Measurements from ENCODE around the gene SENP1.
A peak's percentile ranks its signal among the peaks of the same experiment; 100 is the strongest.

The SENP1 gene

DNA sequence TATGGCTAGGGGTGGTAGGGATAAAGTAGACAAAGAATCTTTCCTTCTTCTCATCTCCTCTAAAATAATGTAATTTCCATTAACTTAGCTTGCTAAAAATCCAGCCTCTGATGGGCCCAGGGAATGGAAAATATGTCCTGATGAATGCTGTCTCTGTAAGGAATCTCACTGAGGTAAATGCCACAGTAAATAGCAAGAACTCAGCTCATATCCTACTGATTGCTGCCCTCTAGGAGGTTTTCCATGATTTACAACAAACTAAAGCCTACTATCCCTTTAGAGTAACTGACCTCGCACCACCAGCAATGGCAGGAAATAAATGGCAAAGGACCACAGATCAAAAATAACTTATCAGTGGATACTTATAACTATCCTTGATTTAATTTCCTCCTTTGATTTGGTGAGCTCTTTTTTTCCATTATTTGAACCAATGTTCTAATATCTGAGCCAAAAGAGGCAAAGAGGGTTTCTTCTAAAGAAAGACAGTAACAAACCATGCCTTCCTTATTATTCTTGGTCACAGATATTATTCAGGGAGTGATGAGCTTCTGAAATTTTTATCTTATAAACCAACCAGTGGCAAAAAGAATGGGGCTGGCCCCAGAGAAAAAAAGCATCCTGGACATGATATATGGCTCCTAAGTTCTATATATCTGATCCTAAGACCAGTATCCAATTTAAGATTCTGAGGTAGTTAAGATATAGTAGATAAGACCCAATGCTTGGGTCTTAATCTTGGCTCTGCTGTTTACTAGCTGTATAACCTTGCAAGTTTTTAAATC, 43.8 kb downstream of the SENP1 start:
- 100% methylated on average over 1 of the region's 1 CpG for WGBS (ENCODE audit: insufficient coverage)
- Histone ChIP-seq H3K9me3 (ENCODE audit: control extremely low read depth in 1 of 5, control insufficient read depth in 4 of 5, insufficient read depth in 2 of 5, low read depth in 1 of 5, low read length in 4 of 5) (peaks cover 2 to 14% (median 7%) of the 10 kb centered on the region in 5 experiments), H3K4me3 (ENCODE audit: control insufficient read depth in 1 of 7, extremely low read depth in 1 of 7, insufficient read depth in 4 of 7, low read depth in 2 of 7, low read length in 6 of 7) (no peak overlapping the region), H3K27ac (ENCODE audit: insufficient read depth in 1 of 2, low read depth in 1 of 2, low read length in 2 of 2, poor library complexity in 1 of 2, severe bottlenecking in 2 of 2) (no peak overlapping the region), H3K36me3 (ENCODE audit: control insufficient read depth in 4 of 4, insufficient read depth in 4 of 4, low read length in 3 of 4) (peaks cover 29 to 81% (median 47%) of the 10 kb centered on the region in 4 experiments), H3K4me1 (ENCODE audit: control extremely low read depth in 1 of 4, control insufficient read depth in 4 of 4, insufficient read depth in 4 of 4, low read length in 3 of 4) (peaks cover 0 to under 1% (median 0%) of the 10 kb centered on the region in 4 experiments), H3K27me3 (replicated peaks in 2 of 5; ENCODE audit: control insufficient read depth in 4 of 5, insufficient read depth in 5 of 5, low read length in 4 of 5) (no peaks in the 10 kb centered on the region)
- ChIA-PET POLR2A (interaction anchor here (0.7 kb wide), 1 partner anchor 497 kb away, joined by 4 read pairs; no protein-coding TSS in a partner anchor), CTCF (interaction anchor here (0.6 to 1.8 kb wide), 5 partner anchors 9 to 556 kb away, joined by 3 to 7 read pairs (median 3); no protein-coding TSS in a partner anchor)
- DNase-seq = no peak

- DNase-seq = no peak
- Histone ChIP-seq H3K4me1 (ENCODE audit: control extremely low read depth in 1 of 4, control insufficient read depth in 4 of 4, insufficient read depth in 4 of 4, low read length in 3 of 4) (no peaks in the 10 kb centered on the region), H3K36me3 (ENCODE audit: control insufficient read depth in 4 of 4, insufficient read depth in 4 of 4, low read length in 3 of 4) (peaks cover 29 to 71% (median 44%) of the 10 kb centered on the region in 4 experiments), H3K27ac (ENCODE audit: insufficient read depth in 1 of 2, low read depth in 1 of 2, low read length in 2 of 2, poor library complexity in 1 of 2, severe bottlenecking in 2 of 2) (no peak overlapping the region), H3K9me3 (ENCODE audit: control extremely low read depth in 1 of 5, control insufficient read depth in 4 of 5, insufficient read depth in 2 of 5, low read depth in 1 of 5, low read length in 4 of 5) (peaks cover 2 to 14% (median 7%) of the 10 kb centered on the region in 5 experiments), H3K4me3 (ENCODE audit: control insufficient read depth in 1 of 7, extremely low read depth in 1 of 7, insufficient read depth in 4 of 7, low read depth in 2 of 7, low read length in 6 of 7) (no peak overlapping the region), H3K27me3 (replicated peaks in 2 of 5; ENCODE audit: control insufficient read depth in 4 of 5, insufficient read depth in 5 of 5, low read length in 4 of 5) (no peaks in the 10 kb centered on the region)
- ChIA-PET CTCF (no interaction called here), POLR2A (interaction anchor here (0.6 kb wide), 1 partner anchor 21 kb away, joined by 3 read pairs; no protein-coding TSS in a partner anchor)
- 94% methylated on average over 2 of the region's 2 CpGs for WGBS (ENCODE audit: insufficient coverage)
These were observed 45.4 kb downstream of the SENP1 start for GRCh38 chr12:48060474-48060873.

DNA sequence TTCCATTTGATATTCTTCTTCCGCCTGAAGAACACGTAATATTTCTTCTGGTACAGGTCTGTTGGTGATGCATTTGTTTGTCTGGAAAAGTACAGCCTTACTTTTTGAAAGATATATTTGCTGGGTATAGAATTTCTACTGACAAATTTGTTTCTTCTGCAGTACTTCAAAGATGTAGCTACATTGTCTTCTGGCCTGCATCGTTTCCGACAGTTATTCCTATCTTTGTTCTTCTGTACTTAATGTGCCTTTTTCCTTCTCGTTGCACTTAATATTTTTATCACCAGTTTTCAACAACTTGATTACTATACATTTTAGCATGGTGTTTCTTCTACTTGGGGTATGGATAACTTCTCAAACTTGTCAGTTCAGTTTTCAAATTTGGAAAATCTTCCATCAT, 47.1 kb downstream of the SENP1 start:
- DNase-seq = no peak
- no peaks in the 10 kb centered on the region for H3K4me1 ChIP-seq (ENCODE audit: control extremely low read depth in 1 of 4, control insufficient read depth in 4 of 4, insufficient read depth in 4 of 4, low read length in 3 of 4)
- H3K4me3 ChIP-seq (ENCODE audit: control insufficient read depth in 1 of 7, extremely low read depth in 1 of 7, insufficient read depth in 4 of 7, low read depth in 2 of 7, low read length in 6 of 7) = no peak overlapping the region
- peaks cover 2 to 14% (median 7%) of the 10 kb centered on the region in 5 experiments for H3K9me3 ChIP-seq (ENCODE audit: control extremely low read depth in 1 of 5, control insufficient read depth in 4 of 5, insufficient read depth in 2 of 5, low read depth in 1 of 5, low read length in 4 of 5)
- H3K27me3 ChIP-seq (replicated peaks in 2 of 5; ENCODE audit: control insufficient read depth in 4 of 5, insufficient read depth in 5 of 5, low read length in 4 of 5) = no peaks in the 10 kb centered on the region
- POLR2A ChIA-PET = no interaction called here
- H3K36me3 ChIP-seq (ENCODE audit: control insufficient read depth in 4 of 4, insufficient read depth in 4 of 4, low read length in 3 of 4) = peaks cover 19 to 62% (median 40%) of the 10 kb centered on the region in 4 experiments
- CTCF ChIA-PET = interaction anchor here (1.0 kb wide), 1 partner anchor 13 kb away, joined by 3 read pairs; no protein-coding TSS in a partner anchor
- no peak overlapping the region for H3K27ac ChIP-seq (ENCODE audit: insufficient read depth in 1 of 2, low read depth in 1 of 2, low read length in 2 of 2, poor library complexity in 1 of 2, severe bottlenecking in 2 of 2)
- 100% methylated on average over 2 of the region's 5 CpGs for WGBS (ENCODE audit: insufficient coverage)

- H3K27ac ChIP-seq (ENCODE audit: insufficient read depth in 1 of 2, low read depth in 1 of 2, low read length in 2 of 2, poor library complexity in 1 of 2, severe bottlenecking in 2 of 2) = no peak overlapping the region
- H3K4me3 ChIP-seq (ENCODE audit: control insufficient read depth in 1 of 7, extremely low read depth in 1 of 7, insufficient read depth in 4 of 7, low read depth in 2 of 7, low read length in 6 of 7) = no peak overlapping the region
- peaks cover 2 to 14% (median 7%) of the 10 kb centered on the region in 5 experiments for H3K9me3 ChIP-seq (ENCODE audit: control extremely low read depth in 1 of 5, control insufficient read depth in 4 of 5, insufficient read depth in 2 of 5, low read depth in 1 of 5, low read length in 4 of 5)
- POLR2A ChIA-PET = no interaction called here
- H3K4me1 ChIP-seq (ENCODE audit: control extremely low read depth in 1 of 4, control insufficient read depth in 4 of 4, insufficient read depth in 4 of 4, low read length in 3 of 4) = no peaks in the 10 kb centered on the region
- DNase-seq = peak in 2 of 3 donors; percentile 15 to 31
- no peaks in the 10 kb centered on the region for H3K27me3 ChIP-seq (replicated peaks in 2 of 5; ENCODE audit: control insufficient read depth in 4 of 5, insufficient read depth in 5 of 5, low read length in 4 of 5)
- WGBS (ENCODE audit: insufficient coverage) = 100% methylated on average over 7 of the region's 12 CpGs
- H3K36me3 ChIP-seq (ENCODE audit: control insufficient read depth in 4 of 4, insufficient read depth in 4 of 4, low read length in 3 of 4) = peaks cover 13 to 33% (median 24%) of the 10 kb centered on the region in 4 experiments
- CTCF ChIA-PET = no interaction called here
These were observed 50.7 kb downstream of the SENP1 start for GRCh38 chr12:48054955-48055821.

- WGBS (ENCODE audit: insufficient coverage) = 100% methylated on average over 2 of the region's 4 CpGs
- POLR2A ChIA-PET = no interaction called here
- no peak for DNase-seq
- Histone ChIP-seq H3K36me3 (ENCODE audit: control insufficient read depth in 4 of 4, insufficient read depth in 4 of 4, low read length in 3 of 4) (peaks cover 9 to 33% (median 19%) of the 10 kb centered on the region in 4 experiments), H3K9me3 (ENCODE audit: control extremely low read depth in 1 of 5, control insufficient read depth in 4 of 5, insufficient read depth in 2 of 5, low read depth in 1 of 5, low read length in 4 of 5) (peaks cover 0 to 4% (median 2%) of the 10 kb centered on the region in 5 experiments), H3K4me1 (ENCODE audit: control extremely low read depth in 1 of 4, control insufficient read depth in 4 of 4, insufficient read depth in 4 of 4, low read length in 3 of 4) (no peaks in the 10 kb centered on the region), H3K4me3 (ENCODE audit: control insufficient read depth in 1 of 7, extremely low read depth in 1 of 7, insufficient read depth in 4 of 7, low read depth in 2 of 7, low read length in 6 of 7) (no peak overlapping the region), H3K27ac (ENCODE audit: insufficient read depth in 1 of 2, low read depth in 1 of 2, low read length in 2 of 2, poor library complexity in 1 of 2, severe bottlenecking in 2 of 2) (no peak overlapping the region), H3K27me3 (replicated peaks in 2 of 5; ENCODE audit: control insufficient read depth in 4 of 5, insufficient read depth in 5 of 5, low read length in 4 of 5) (no peaks in the 10 kb centered on the region)
- CTCF ChIA-PET = interaction anchor here (1.1 to 2.0 kb wide), 2 partner anchors 8 to 38 kb away, joined by 3 to 7 read pairs; no protein-coding TSS in a partner anchor
These were observed 52.0 kb downstream of the SENP1 start for GRCh38 chr12:48053883-48054282.

DNA sequence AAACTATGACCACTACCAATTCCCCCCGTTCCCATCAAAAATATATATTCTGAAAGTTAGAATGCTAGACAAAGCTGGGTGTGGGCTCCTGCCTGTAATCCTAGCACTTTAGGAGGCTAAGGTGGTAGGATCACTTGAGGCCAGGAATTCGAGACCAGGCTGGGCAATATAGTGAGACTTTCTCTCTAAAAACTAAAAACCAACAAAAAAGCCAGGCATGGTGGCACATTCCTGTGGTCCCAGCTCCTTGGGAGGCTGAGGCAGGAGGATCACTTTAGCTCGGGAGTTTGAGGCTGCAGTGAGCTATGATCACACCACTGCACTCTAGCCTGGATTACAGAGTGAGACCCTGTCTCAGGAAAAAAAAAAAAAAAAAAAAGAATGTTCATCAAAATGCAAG, 52.8 kb downstream of the SENP1 start:
- no peaks in the 10 kb centered on the region for H3K27me3 ChIP-seq (replicated peaks in 2 of 5; ENCODE audit: control insufficient read depth in 4 of 5, insufficient read depth in 5 of 5, low read length in 4 of 5)
- H3K9me3 ChIP-seq (ENCODE audit: control extremely low read depth in 1 of 5, control insufficient read depth in 4 of 5, insufficient read depth in 2 of 5, low read depth in 1 of 5, low read length in 4 of 5) = no peaks in the 10 kb centered on the region
- WGBS (ENCODE audit: insufficient coverage) = 100% methylated on average over 1 of the region's 3 CpGs
- ChIA-PET POLR2A (no interaction called here), CTCF (interaction anchor here (1.1 to 2.0 kb wide), 5 partner anchors 9 to 153 kb away, joined by 3 to 7 read pairs (median 4); no protein-coding TSS in a partner anchor)
- no peak overlapping the region for H3K4me3 ChIP-seq (ENCODE audit: control insufficient read depth in 1 of 7, extremely low read depth in 1 of 7, insufficient read depth in 4 of 7, low read depth in 2 of 7, low read length in 6 of 7)
- peaks cover 9 to 31% (median 18%) of the 10 kb centered on the region in 4 experiments for H3K36me3 ChIP-seq (ENCODE audit: control insufficient read depth in 4 of 4, insufficient read depth in 4 of 4, low read length in 3 of 4)
- DNase-seq = no peak
- H3K27ac ChIP-seq (ENCODE audit: insufficient read depth in 1 of 2, low read depth in 1 of 2, low read length in 2 of 2, poor library complexity in 1 of 2, severe bottlenecking in 2 of 2) = no peak overlapping the region
- no peaks in the 10 kb centered on the region for H3K4me1 ChIP-seq (ENCODE audit: control extremely low read depth in 1 of 4, control insufficient read depth in 4 of 4, insufficient read depth in 4 of 4, low read length in 3 of 4)
